Hepatic stellate cell (primary cell): Measurements from ENCODE around the gene CFAP97.
"Not testable (repeated sequence)": the region's sequence is repeated elsewhere in the genome, so short reads cannot be mapped to it uniquely, and the experiment has no call there.

Experiments
- DNase-seq: peaks from one replicate; pipeline ENCODE4 v3.0.0; 2011; ENCODE audit warnings: low spot score

Gene CFAP97

DNA sequence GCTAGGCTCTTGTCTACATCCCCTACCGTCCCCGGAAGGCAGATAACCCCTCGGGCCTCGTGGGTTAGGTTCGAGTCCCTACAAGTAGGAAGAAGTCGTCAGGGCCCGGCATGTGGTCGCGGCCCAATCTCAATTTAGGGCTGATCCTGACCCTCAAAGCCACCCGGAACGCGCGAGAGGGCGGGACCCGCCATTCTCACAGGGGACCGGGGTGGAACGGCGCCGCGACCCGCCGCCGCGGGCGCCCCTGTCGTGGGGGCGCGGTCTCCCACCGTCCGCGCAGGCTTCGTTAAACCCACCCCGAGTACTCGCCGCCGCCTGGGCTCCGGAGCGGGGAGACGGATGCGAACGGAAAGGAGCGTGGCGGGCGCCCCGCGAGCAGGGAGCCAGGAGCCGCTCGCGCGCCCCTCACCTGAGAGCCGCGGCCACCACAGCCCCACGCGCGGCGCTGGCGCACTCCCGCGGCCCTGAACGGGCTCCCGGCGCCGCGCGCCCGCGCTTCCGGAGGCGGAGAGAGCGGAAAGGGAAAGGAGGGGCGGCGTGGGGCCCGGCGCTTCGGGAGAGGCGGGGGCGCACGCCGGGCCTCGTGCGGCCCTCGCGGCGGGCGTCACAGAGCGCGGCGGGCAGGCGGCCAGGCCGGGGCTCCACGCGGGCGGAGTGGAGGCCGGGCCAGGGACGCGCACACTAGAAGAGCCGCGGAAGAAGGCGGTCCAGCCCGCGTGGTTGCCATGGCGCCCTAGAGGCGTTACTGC lies at the start of gene CFAP97:
CFAP97 (minus strand) TSS at position 515 of the 752 bp plus-strand sequence. CDS start 12,804 bp downstream, outside the sequence.
- peak; percentile 91 for DNase-seq

DNA sequence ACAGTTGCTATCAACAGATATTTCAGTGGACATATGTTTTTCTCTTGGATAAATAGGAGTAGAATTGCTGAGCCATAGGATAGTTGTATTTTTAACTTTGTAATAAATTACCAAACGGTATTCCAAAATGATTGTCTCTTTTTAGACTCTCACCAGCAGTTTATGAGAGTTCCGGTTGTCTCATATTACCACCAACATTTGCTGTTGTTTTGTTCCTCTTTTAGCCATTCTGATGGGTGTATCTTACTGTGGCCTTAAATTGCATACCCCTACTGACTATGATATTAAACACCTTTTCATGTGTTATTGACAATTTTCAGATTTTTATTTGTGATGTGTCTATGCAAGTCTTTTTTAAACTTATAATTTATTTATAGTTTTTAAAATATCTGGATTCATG lies 45.3 kb upstream of the CFAP97 start:
- no peak for DNase-seq

- no peak for DNase-seq
These were observed 44.7 kb upstream of the CFAP97 start for GRCh38 chr4:185248393-185249039.

DNA sequence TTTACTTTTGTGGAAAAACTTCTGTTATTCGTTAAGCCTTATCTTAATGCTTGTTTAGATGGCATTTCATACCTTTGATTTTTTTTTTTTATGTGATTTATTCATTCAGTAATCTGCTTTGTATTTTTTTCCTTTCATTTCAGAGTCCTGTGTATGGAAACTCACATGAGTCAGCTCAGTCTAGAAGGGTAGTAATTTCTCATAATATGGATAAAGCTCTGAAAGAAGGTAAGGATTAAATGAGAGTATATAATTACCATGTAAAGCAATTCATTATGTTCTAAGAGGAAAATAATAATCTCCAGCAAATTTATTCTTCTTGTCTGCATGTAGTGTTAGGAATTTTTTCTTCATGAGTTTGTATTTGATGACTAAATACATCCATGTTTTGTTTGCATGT lies 43.4 kb upstream of the CFAP97 start:
- no peak for DNase-seq

GRCh38 chr4:185246453-185246852 lies 42.7 kb upstream of the CFAP97 start:
- DNase-seq = no peak

GRCh38 chr4:185244763-185245162 lies 41.0 kb upstream of the CFAP97 start:
- DNase-seq = no peak

GRCh38 chr4:185243879-185244278 lies 40.1 kb upstream of the CFAP97 start:
- no peak for DNase-seq

- DNase-seq = no peak
These were observed 39.1 kb upstream of the CFAP97 start for GRCh38 chr4:185242749-185243533.

DNA sequence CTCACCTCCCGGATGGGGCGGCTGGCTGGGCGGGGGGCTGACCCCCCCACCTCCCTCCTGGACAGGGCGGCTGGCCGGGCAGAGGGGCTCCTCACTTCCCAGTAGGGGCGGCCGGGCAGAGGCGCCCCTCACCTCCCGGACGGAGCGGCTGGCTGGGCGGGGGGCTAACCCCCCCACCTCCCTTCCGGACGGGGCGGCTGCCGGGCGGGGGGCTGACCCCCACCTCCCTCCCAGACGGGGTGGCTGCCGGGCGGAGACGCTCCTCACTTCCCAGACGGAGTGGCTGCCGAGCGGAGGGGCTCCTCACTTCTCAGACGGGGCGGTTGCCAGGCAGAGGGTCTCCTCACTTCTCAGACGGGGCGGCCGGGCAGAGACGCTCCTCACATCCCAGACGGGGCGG lies 36.7 kb upstream of the CFAP97 start:
- not testable (repeated sequence) for DNase-seq

DNA sequence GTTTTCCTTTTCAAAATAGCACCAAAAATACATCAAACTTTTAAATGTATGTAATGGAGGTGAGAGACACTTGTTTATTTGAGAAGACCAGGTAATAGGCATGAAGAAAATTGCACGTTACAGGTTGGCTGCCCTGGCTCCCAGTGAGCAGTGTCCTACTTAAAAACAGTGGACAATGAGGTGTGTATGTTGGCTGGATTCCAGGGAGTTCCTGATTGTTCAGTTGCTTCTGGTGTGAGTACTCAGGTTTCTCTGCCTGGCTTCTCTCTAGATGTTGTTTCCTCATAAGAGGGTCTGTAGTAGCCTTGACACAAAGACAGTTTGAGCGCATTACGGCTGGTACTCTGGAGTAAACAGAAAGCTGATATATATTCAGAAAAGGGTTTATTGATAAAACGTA lies 35.0 kb upstream of the CFAP97 start:
- DNase-seq = no peak

- peak; percentile 83 for DNase-seq
These were observed 34.4 kb upstream of the CFAP97 start for GRCh38 chr4:185238215-185238681.

- peak; percentile 41 for DNase-seq
These were observed 33.4 kb upstream of the CFAP97 start for GRCh38 chr4:185237175-185237574.

- DNase-seq = no peak
These were observed 32.2 kb upstream of the CFAP97 start for GRCh38 chr4:185235843-185236503.

DNA sequence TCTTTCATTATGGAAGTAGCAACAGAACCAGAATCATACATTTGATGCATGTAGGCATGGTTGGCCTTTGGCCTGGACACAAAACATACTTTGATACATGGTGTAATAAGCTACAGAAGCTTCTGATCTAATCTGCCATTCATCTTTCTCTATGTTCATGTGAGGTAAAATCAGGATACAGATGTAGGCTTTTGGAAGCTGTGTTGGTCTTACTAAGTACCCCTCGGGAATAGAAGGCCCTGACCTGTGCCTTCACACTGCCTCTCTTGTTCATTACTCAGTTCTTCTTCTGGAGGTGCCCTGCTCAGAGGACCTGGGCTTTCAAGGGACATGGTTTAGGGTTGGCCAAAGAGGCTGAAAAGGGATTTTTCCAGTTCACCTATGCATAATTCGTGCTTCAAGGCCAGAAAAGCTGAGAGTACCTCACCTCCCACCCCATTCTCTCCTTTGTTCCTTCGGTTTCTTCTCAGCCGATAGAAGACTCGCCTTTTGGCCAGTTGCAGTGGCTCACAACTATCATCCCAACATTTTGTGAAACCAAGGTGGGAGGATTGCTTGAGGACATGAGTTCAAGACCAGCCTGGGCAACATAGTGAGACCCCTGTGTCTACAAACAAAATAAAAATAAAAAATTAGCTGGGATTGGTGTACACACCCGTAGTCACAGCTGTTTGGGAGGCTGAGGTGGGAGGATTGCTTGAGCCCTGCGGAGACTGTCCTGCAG lies 31.5 kb upstream of the CFAP97 start:
- DNase-seq = no peak

GRCh38 chr4:185232370-185232769 lies 28.6 kb upstream of the CFAP97 start:
- no peak for DNase-seq

DNA sequence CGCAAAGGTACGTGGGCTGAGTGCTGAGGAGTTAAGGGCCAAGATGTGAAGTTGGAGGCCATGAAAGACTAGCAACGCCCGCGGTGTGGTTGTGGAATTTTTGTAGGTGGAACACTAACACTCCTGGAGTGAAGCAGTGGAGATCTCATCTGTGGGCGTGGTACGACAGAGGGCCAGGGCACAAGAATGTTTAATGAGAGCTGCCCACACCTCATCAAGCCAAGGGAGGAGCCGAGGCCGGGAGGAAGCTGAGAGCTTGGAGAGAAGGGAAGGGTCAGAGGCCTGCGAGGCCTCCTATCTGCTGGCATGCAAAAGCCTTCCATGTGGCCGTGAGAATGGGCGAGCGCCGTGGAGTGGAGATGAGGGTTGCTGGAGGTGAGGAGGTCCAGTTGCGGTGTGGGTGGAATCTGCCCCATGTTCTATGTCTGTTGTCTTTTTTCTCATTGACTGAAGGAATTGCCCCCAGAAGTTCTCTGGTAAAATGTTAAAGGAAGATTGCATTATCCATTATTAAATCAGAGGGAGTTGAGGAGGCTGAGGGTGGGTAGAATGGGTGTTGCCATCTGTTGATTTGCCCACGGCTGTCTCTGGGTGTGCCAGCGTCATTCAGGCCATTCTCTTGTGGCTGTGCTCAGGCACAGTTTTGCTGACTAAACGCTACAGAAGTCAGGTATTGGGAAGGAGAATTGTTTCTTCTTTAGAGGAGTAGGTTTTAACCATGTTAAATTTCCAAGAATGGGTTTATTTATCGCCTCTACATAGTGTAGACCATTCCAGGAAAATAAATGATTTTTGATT lies 25.4 kb upstream of the CFAP97 start:
- DNase-seq = no peak

DNA sequence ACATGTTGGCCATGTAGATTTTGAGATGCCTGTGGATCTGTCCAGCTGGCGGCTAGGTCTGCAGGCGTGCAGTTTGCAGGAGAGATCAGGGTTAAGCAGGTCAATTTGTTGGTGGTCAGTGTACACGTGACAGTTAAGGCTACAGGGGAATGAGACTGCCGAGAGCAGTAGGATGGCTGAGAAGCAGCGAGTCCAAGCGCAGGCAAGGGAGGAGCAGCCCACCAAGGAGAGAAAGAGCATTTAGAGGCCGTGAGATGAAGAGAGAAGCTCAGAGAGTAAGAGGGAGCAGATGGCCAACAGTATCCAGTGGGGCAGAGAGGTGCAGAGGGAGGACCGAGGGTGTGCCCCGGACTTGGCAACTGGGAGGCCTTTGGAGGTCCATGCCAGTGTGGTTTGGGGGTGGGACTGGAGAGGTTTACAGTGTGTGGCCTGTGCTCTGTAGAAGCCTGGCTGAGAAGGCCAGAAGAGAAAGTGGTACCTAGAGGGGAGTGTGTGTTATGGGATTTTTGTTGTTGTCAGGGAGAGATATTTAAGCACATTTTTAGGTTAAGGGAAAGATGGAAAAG lies 24.0 kb upstream of the CFAP97 start:
- no peak for DNase-seq

GRCh38 chr4:185227131-185227551 lies 23.3 kb upstream of the CFAP97 start:
- no peak for DNase-seq

GRCh38 chr4:185225940-185226339 lies 22.1 kb upstream of the CFAP97 start:
- no peak for DNase-seq

DNA sequence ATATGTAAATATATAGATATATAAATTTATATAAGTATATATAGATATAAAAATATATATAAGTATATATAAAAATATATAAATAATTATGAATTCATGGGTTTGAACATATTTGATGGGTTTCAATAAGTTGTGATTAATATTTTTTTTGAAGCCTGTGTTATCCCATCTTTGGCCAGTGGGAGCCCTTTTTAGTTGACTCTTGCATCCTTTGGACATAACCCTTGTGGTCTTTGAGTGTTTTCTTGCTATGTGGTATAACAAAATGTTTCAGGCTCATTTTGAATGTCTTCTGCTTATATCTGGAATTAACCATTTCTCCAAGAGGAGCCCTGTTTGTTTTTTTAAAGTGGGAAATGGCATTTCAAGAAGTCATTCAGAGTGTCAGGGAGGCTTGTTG lies 20.8 kb upstream of the CFAP97 start:
- no peak for DNase-seq
